B cell (primary cell): ENCODE measurements around the gene KREMEN2. TPM values are rescaled to one million over a fixed set of nuclear protein-coding genes. Genes with fewer than 3 reads are reported as not detected.

Experiments
- ATAC-seq: fragments of 200-7000 bp; cut with Tn5 transposase; one replicate; pipeline ENCODE4 v1.10.0; 2021; ENCODE audit warnings: low read depth, mild to moderate bottlenecking, moderate number of reproducible peaks, moderate library complexity
- CTCF ChIA-PET: fragments of 350-600 bp; sonication (Branson Sonifier 250); formaldehyde crosslinking; loops from one replicate; lab custom pipeline; 2021; ENCODE audit warnings: antibody characterized with exemption, inconsistent platforms; lab: Charles Lee
- POLR2A ChIA-PET: fragments of 350-600 bp; sonication (Branson Sonifier 250); formaldehyde crosslinking; loops from one replicate; lab custom pipeline; 2021; ENCODE audit warnings: antibody characterized with exemption; lab: Charles Lee
- DNase-seq: peaks from one replicate; pipeline ENCODE4 v3.0.0; 2013
- H2AFZ ChIP-seq: 2 replicates; pipeline ENCODE4 v1.6.1; 2012; ENCODE audit warnings: mild to moderate bottlenecking, low read depth, low read length; ENCODE audit not compliant: insufficient read depth, poor library complexity, severe bottlenecking
- H3K27ac ChIP-seq, 2 donors: 1 replicate in 1 of 2; 2 replicates in 1 of 2; pipeline ENCODE4 v1.5.1; 2012 to 2013; ENCODE audit warnings: low read length in 2 of 2, mild to moderate bottlenecking in 2 of 2, moderate library complexity in 1 of 2
- H3K27me3 ChIP-seq, 4 experiments: fragments of 200-600 bp in 1 of 4; sonication (generic) in 1 of 4; replicated peaks in 1 of 4; 1 replicate in 2 of 4; 2 replicates in 2 of 4; pipeline versions ENCODE4 v1.6.1 to v1.7.0; 2013 to 2016; ENCODE audit warnings: low read length in 3 of 4, mild to moderate bottlenecking in 2 of 4, mixed read lengths in 1 of 4, moderate library complexity in 1 of 4; ENCODE audit not compliant: insufficient read depth in 4 of 4, control insufficient read depth in 3 of 4; ENCODE audit errors: control extremely low read depth in 1 of 4
- H3K36me3 ChIP-seq, 2 experiments: replicated peaks in 1 of 2; 1 replicate in 1 of 2; 2 replicates in 1 of 2; pipeline versions ENCODE4 v1.6.1 to v1.7.1; 2013; ENCODE audit warnings: low read length in 1 of 2; ENCODE audit not compliant: insufficient read depth in 2 of 2, control insufficient read depth in 1 of 2; ENCODE audit errors: control extremely low read depth in 1 of 2, extremely low read depth in 1 of 2
- H3K4me1 ChIP-seq, 2 donors: fragments of 200-600 bp in 1 of 2; sonication (generic) in 1 of 2; 1 replicate in 1 of 2; 2 replicates in 1 of 2; pipeline versions ENCODE4 v1.5.1 to v1.6.1; 2013 to 2017; ENCODE audit warnings: low read length in 2 of 2; ENCODE audit not compliant: control insufficient read depth in 2 of 2, insufficient read depth in 2 of 2
- H3K4me2 ChIP-seq: replicated peaks from 2 replicates; pipeline ENCODE3; 2012; ENCODE audit warnings: mild to moderate bottlenecking, low read depth, low read length; ENCODE audit not compliant: poor library complexity, severe bottlenecking
- H3K4me3 ChIP-seq, 5 experiments: fragments of 200-600 bp in 1 of 5; sonication (generic) in 1 of 5; 1 replicate in 3 of 5; 2 replicates in 2 of 5; pipeline versions ENCODE4 v1.5.1 to v1.7.0; 2011 to 2016; ENCODE audit warnings: low read length in 4 of 5, mild to moderate bottlenecking in 4 of 5, low read depth in 2 of 5, control low read depth in 1 of 5, moderate library complexity in 1 of 5; ENCODE audit not compliant: insufficient read depth in 1 of 5; ENCODE audit errors: control extremely low read depth in 1 of 5, extremely low read depth in 1 of 5
- H3K79me2 ChIP-seq: fragments of 200-600 bp; sonication (generic); one replicate; pipeline ENCODE4 v1.6.0; 2016; ENCODE audit warnings: low read length; ENCODE audit not compliant: control insufficient read depth, insufficient read depth
- H3K9ac ChIP-seq: fragments of 200-600 bp; sonication (generic); 2 replicates; pipeline ENCODE4 v1.6.1; 2017; ENCODE audit warnings: mild to moderate bottlenecking, low read length, moderate library complexity
- H3K9me3 ChIP-seq, 3 donors: one replicate each; pipeline versions ENCODE4 v1.6.1 to v1.7.1; 2013; ENCODE audit warnings: low read length in 2 of 3; ENCODE audit not compliant: control insufficient read depth in 2 of 3, insufficient read depth in 1 of 3; ENCODE audit errors: control extremely low read depth in 1 of 3
- H4K20me1 ChIP-seq: 2 replicates; pipeline ENCODE4 v1.6.0; 2012; ENCODE audit warnings: mild to moderate bottlenecking, low read length; ENCODE audit not compliant: insufficient read depth, control insufficient read depth, poor library complexity, severe bottlenecking
- H3K27ac Mint-ChIP-seq: one replicate; pipeline ENCODE4 v1.8.0; 2021; ENCODE audit warnings: mixed read lengths
- H3K27me3 Mint-ChIP-seq: one replicate; pipeline ENCODE4 v1.8.0; 2021; ENCODE audit warnings: mixed read lengths
- H3K4me1 Mint-ChIP-seq: one replicate; pipeline ENCODE4 v1.8.0; 2021; ENCODE audit warnings: mixed read lengths
- H3K4me3 Mint-ChIP-seq: one replicate; pipeline ENCODE4 v1.8.0; 2021; ENCODE audit warnings: mixed read lengths
- H3K9me3 Mint-ChIP-seq: one replicate; pipeline ENCODE4 v1.8.0; 2022; ENCODE audit warnings: mixed read lengths; ENCODE audit not compliant: insufficient read depth
- CTCF ChIP-seq: fragments of 200-600 bp; IDR thresholded peaks from one replicate; pipeline ENCODE4 v1.8.0; 2022; ENCODE audit warnings: antibody characterized with exemption, mild to moderate bottlenecking
- EZH2 ChIP-seq: IDR thresholded peaks from 2 replicates; pipeline ENCODE4 v1.6.1; 2012; ENCODE audit warnings: borderline replicate concordance, low read depth, mild to moderate bottlenecking, moderate library complexity, low read length; ENCODE audit not compliant: insufficient read depth, poor library complexity, severe bottlenecking
- WGBS: methylation state at CpG from one replicate; pipeline ENCODE4 v1.1.5; 2013; ENCODE audit warnings: missing lambda C conversion rate; ENCODE audit not compliant: insufficient coverage; 5-methylcytosine and 5-hydroxymethylcytosine counted together
- intact Hi-C: fragments of 100-400 bp; cut with micrococcal nuclease; formaldehyde crosslinking; loops from one replicate; pipeline ENCODE4 v1.10.0; 2022
- polyA plus RNA-seq: library from polyadenylated mRNA; depleted of rRNA; stranded (reverse); fragments of >200 nt; gene quantifications from 2 replicates; pipeline ENCODE4 v1.2.3, GENCODE V29; 2012
- total RNA-seq, 2 donors: library from RNA; stranded (reverse); fragments of 120-200 nt in 1 of 2; gene quantifications; 1 replicate in 1 of 2; 2 replicates in 1 of 2; pipeline versions ENCODE4 v1.2.3 to v1.2.4, GENCODE V29; 2013 to 2022

Gene KREMEN2
- total and polyA plus RNA-seq, 2 donors (not counting 1 experiment from before 2014, with no cell fraction given) = 0.17 to 1.1 TPM

- Histone ChIP-seq H3K4me1 (peaks cover 4 to 9% of the 10 kb centered on the region in 2 donors), H3K79me2 (peaks cover 6% of the 10 kb centered on the region), H3K4me3 (no peak overlapping the region), H2AFZ (no peak overlapping the region), H3K36me3 (peaks cover 0 to 9% of the 10 kb centered on the region in 2 experiments), H3K27ac (no peak overlapping the region), H3K9me3 (no peaks in the 10 kb centered on the region), H4K20me1 (peaks cover 5% of the 10 kb centered on the region), H3K27me3 (no peaks in the 10 kb centered on the region), H3K4me2 (no peak overlapping the region), H3K9ac (no peak overlapping the region)
- Mint-ChIP-seq H3K27me3 (no peaks in the 10 kb centered on the region), H3K4me3 (no peak overlapping the region), H3K9me3 (no peaks in the 10 kb centered on the region), H3K4me1 (peaks cover 7% of the 10 kb centered on the region), H3K27ac (peak overlapping the region; percentile 20)
- intact Hi-C loops = no loop called here
- ATAC-seq (no peak), DNase-seq (peak; percentile 12)
- TF ChIP-seq CTCF (no peak), EZH2 (no peak)
- 96% methylated on average over 11 of the region's 11 CpGs for WGBS
- ChIA-PET POLR2A (no interaction called here), CTCF (interaction anchor here (0.6 to 1.2 kb wide), 2 partner anchors 45 to 61 kb away, joined by 3 to 4 read pairs; no protein-coding TSS in a partner anchor)
Measured at GRCh38 chr16:2928796-2929195, 35.3 kb upstream of the KREMEN2 start.

GRCh38 chr16:2929693-2930092, 34.4 kb upstream of the KREMEN2 start:
- H3K79me2 ChIP-seq = peaks cover 6% of the 10 kb centered on the region
- peaks cover 4 to 9% of the 10 kb centered on the region in 2 donors for H3K4me1 ChIP-seq
- H3K27ac ChIP-seq = no peak overlapping the region
- ATAC-seq (no peak), DNase-seq (no peak)
- H3K9me3 ChIP-seq = no peaks in the 10 kb centered on the region
- CTCF ChIA-PET = interaction anchor here (0.6 to 1.2 kb wide), 2 partner anchors 51 to 62 kb away, joined by 3 read pairs; no protein-coding TSS in a partner anchor
- Mint-ChIP-seq H3K4me3 (no peak overlapping the region), H3K27ac (no peak overlapping the region), H3K9me3 (no peaks in the 10 kb centered on the region), H3K27me3 (no peaks in the 10 kb centered on the region), H3K4me1 (peaks cover 7% of the 10 kb centered on the region)
- no peak overlapping the region for H3K4me3 ChIP-seq
- no peak overlapping the region for H2AFZ ChIP-seq
- POLR2A ChIA-PET = no interaction called here
- TF ChIP-seq CTCF (no peak), EZH2 (no peak)
- intact Hi-C loops = no loop called here
- no peak overlapping the region for H3K9ac ChIP-seq
- peaks cover 0 to 15% of the 10 kb centered on the region in 2 experiments for H3K36me3 ChIP-seq
- peaks cover 5% of the 10 kb centered on the region for H4K20me1 ChIP-seq
- no peak overlapping the region for H3K4me2 ChIP-seq
- H3K27me3 ChIP-seq = no peaks in the 10 kb centered on the region
- 95% methylated on average over 14 of the region's 14 CpGs for WGBS
